Neuronal stem cell (in vitro differentiated cells): ENCODE results near the gene TMTC2.

Source experiments
- DNase-seq: peaks from one replicate; pipeline ENCODE4 v3.0.0-alpha.2; 2013; ENCODE audit warnings: low spot score
- H2AFZ ChIP-seq: one replicate; pipeline ENCODE4 v1.6.1; 2013; ENCODE audit warnings: mild to moderate bottlenecking, low read length, inconsistent platforms
- H2AK5ac ChIP-seq: 2 replicates; pipeline ENCODE4 v1.6.1; 2013; ENCODE audit warnings: low read depth, mild to moderate bottlenecking, inconsistent platforms, low read length, moderate library complexity, mixed read lengths
- H2BK120ac ChIP-seq: 2 replicates; pipeline ENCODE4 v1.6.1; 2013; ENCODE audit warnings: low read depth, mild to moderate bottlenecking, inconsistent platforms, low read length, moderate library complexity, mixed read lengths
- H2BK12ac ChIP-seq: one replicate; pipeline ENCODE4 v1.6.1; 2013; ENCODE audit warnings: low read length, inconsistent platforms
- H2BK15ac ChIP-seq: 2 replicates; pipeline ENCODE4 v1.6.1; 2013; ENCODE audit warnings: mild to moderate bottlenecking, low read length, inconsistent platforms, mixed read lengths
- H2BK5ac ChIP-seq: one replicate; pipeline ENCODE4 v1.6.1; 2013; ENCODE audit warnings: inconsistent platforms, mild to moderate bottlenecking, low read length, moderate library complexity
- H3K14ac ChIP-seq: one replicate; pipeline ENCODE4 v1.6.1; 2013; ENCODE audit warnings: low read length, inconsistent platforms
- H3K18ac ChIP-seq: 2 replicates; pipeline ENCODE4 v1.6.1; 2013; ENCODE audit warnings: low read length, inconsistent platforms
- H3K23ac ChIP-seq: 2 replicates; pipeline ENCODE4 v1.6.1; 2013; ENCODE audit warnings: low read depth, mild to moderate bottlenecking, mixed read lengths, low read length, inconsistent platforms; ENCODE audit not compliant: poor library complexity
- H3K27ac ChIP-seq: replicated peaks from 3 replicates; pipeline ENCODE4 v1.5.1; 2013; ENCODE audit warnings: low read length, inconsistent platforms
- H3K27me3 ChIP-seq, 3 experiments: 2 replicates each; pipeline ENCODE4 v1.6.1; 2013; ENCODE audit warnings: low read length in 3 of 3, mild to moderate bottlenecking in 2 of 3, inconsistent platforms in 1 of 3, low read depth in 1 of 3, mixed read lengths in 1 of 3, moderate library complexity in 1 of 3; ENCODE audit not compliant: control insufficient read depth in 3 of 3, insufficient read depth in 3 of 3
- H3K36me3 ChIP-seq, 2 donors: replicated peaks in 1 of 2; 2 replicates each; pipeline ENCODE4 v1.6.1; 2013; ENCODE audit warnings: low read length in 2 of 2; ENCODE audit not compliant: control insufficient read depth in 2 of 2, insufficient read depth in 2 of 2
- H3K4ac ChIP-seq: 2 replicates; pipeline ENCODE4 v1.6.1; 2013; ENCODE audit warnings: inconsistent platforms, mild to moderate bottlenecking, low read length, moderate library complexity
- H3K4me1 ChIP-seq, 2 donors: 1 replicate in 1 of 2; 2 replicates in 1 of 2; pipeline ENCODE4 v1.6.1; 2013; ENCODE audit warnings: low read length in 2 of 2, low read depth in 1 of 2; ENCODE audit not compliant: control insufficient read depth in 2 of 2, insufficient read depth in 1 of 2
- H3K4me2 ChIP-seq: one replicate; pipeline ENCODE4 v1.6.1; 2013; ENCODE audit warnings: mild to moderate bottlenecking, low read length, inconsistent platforms; ENCODE audit not compliant: insufficient read depth, poor library complexity, severe bottlenecking
- H3K4me3 ChIP-seq, 2 donors: 2 replicates each; pipeline ENCODE4 v1.5.1; 2013; ENCODE audit warnings: low read length in 2 of 2, mild to moderate bottlenecking in 2 of 2, inconsistent platforms in 1 of 2, moderate library complexity in 1 of 2
- H3K79me1 ChIP-seq: one replicate; pipeline ENCODE4 v1.6.1; 2013; ENCODE audit warnings: low read depth, mild to moderate bottlenecking, inconsistent platforms, low read length, moderate library complexity
- H3K9ac ChIP-seq: one replicate; pipeline ENCODE4 v1.6.1; 2013; ENCODE audit warnings: mild to moderate bottlenecking, low read depth, low read length, inconsistent platforms; ENCODE audit not compliant: poor library complexity
- H3K9me3 ChIP-seq, 2 donors: replicated peaks in 1 of 2; 2 replicates each; pipeline versions ENCODE3 to v1.6.1; 2013; ENCODE audit warnings: low read length in 2 of 2, mild to moderate bottlenecking in 2 of 2, inconsistent platforms in 1 of 2, low read depth in 1 of 2, mixed read lengths in 1 of 2, moderate library complexity in 1 of 2; ENCODE audit not compliant: control insufficient read depth in 2 of 2, insufficient read depth in 1 of 2
- H4K8ac ChIP-seq: one replicate; pipeline ENCODE4 v1.6.1; 2013; ENCODE audit warnings: low read depth, mild to moderate bottlenecking, inconsistent platforms, low read length, moderate library complexity
- H4K91ac ChIP-seq: one replicate; pipeline ENCODE4 v1.6.1; 2013; ENCODE audit warnings: low read length, low read depth, mild to moderate bottlenecking, inconsistent platforms; ENCODE audit not compliant: poor library complexity
- WGBS, 2 donors: extraction: QIAGEN DNeasy Blood & Tissue Kit; methylation state at CpG; one replicate each; pipeline ENCODE4 v1.1.7; 2013; ENCODE audit warnings: missing lambda C conversion rate in 2 of 2, mixed read lengths in 1 of 2; ENCODE audit not compliant: insufficient read length in 2 of 2, insufficient replicate concordance in 1 of 2; ENCODE audit errors: extremely low coverage in 2 of 2; 5-methylcytosine and 5-hydroxymethylcytosine counted together

TMTC2 gene

DNA sequence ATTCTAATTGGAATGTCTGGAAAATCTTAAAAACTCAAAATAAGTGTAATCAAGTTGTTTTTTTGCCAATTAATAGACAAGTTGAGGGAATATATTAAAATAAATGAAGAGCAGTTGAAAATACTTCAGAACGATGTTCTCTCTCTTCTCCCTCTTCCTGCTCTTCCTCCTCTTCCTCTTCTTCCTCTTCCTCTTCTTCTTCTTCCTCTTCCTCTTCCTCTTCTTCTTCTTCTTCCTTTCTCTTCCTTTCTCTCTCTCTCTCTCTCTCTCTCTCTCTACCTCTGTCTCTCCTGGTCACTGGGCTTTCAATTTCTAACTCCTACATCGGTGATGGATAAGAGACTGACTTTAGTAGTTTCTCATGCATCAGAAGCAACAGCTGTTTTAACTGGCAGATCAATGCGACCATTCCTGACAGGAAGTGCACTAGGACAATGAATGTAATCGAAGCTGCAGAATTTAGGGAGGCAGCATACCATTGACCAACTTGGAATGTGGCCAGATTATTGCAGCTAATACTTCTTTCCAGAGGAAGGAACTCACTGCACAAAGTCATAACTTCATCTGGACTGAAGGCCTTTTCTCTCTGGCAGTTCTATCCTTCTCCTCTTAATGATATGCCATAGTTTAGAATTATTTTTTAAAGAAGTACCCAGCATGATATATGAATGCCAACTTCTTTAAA is 13.8 kb upstream of the TMTC2 start:
- DNase-seq = no peak
- H3K23ac ChIP-seq = no peak overlapping the region
- no peak overlapping the region for H3K27ac ChIP-seq
- H2BK12ac ChIP-seq = no peak overlapping the region
- H3K36me3 ChIP-seq = no peaks in the 10 kb centered on the region
- H3K4ac ChIP-seq = no peak overlapping the region
- no peaks in the 10 kb centered on the region for H3K27me3 ChIP-seq
- peaks cover 0 to 2% of the 10 kb centered on the region in 2 donors for H3K4me1 ChIP-seq
- no peak overlapping the region for H2BK15ac ChIP-seq
- H2BK5ac ChIP-seq = no peak overlapping the region
- H3K79me1 ChIP-seq = no peaks in the 10 kb centered on the region
- no peak overlapping the region for H2AK5ac ChIP-seq
- H3K4me3 ChIP-seq = no peak overlapping the region
- no peak overlapping the region for H3K14ac ChIP-seq
- no peak overlapping the region for H3K18ac ChIP-seq
- no peak overlapping the region for H4K8ac ChIP-seq
- no CpG with 5 or more reads among the region's 4 CpGs for WGBS, 2 donors
- H2BK120ac ChIP-seq = no peak overlapping the region
- H3K4me2 ChIP-seq = no peak overlapping the region
- no peak overlapping the region for H4K91ac ChIP-seq
- no peak overlapping the region for H3K9ac ChIP-seq
- H3K9me3 ChIP-seq = no peaks in the 10 kb centered on the region
- H2AFZ ChIP-seq = peak overlapping the region; percentile 47

GRCh38 chr12:82673698-82674097 is 13.0 kb upstream of the TMTC2 start:
- Histone ChIP-seq H2BK12ac (no peak overlapping the region), H3K9ac (no peak overlapping the region), H4K8ac (no peak overlapping the region), H2BK15ac (no peak overlapping the region), H3K4me3 (no peak overlapping the region), H3K14ac (no peak overlapping the region), H3K4me1 (peaks cover 0 to 2% of the 10 kb centered on the region in 2 donors), H3K23ac (no peak overlapping the region), H3K36me3 (no peaks in the 10 kb centered on the region), H3K4me2 (no peak overlapping the region), H2BK5ac (no peak overlapping the region), H3K9me3 (no peaks in the 10 kb centered on the region), H3K4ac (no peak overlapping the region), H3K27ac (no peak overlapping the region), H2AK5ac (no peak overlapping the region), H4K91ac (no peak overlapping the region), H2AFZ (no peak overlapping the region), H3K79me1 (no peaks in the 10 kb centered on the region), H2BK120ac (no peak overlapping the region), H3K18ac (no peak overlapping the region), H3K27me3 (no peaks in the 10 kb centered on the region)
- no peak for DNase-seq
- WGBS, 2 donors = no CpG with 5 or more reads among the region's 1 CpG

DNA sequence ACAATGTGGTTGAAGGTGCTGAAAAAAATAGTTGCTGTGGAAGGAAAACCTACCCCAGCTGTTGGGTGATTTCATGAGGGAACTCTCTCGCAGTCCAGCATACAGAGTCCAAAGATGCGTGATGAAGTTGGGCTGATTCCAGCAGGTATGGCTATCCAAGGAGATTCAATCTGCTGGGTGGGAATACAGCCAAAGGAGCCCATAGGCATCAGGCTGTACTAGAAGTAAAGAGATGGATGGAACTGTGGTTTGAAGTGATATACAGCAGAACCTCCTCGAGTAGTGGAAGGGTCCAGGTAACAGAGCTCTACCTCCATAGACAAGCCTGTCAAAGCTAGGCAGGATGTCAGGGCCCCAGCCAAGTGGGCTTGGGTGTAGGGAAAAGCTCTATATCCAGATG is 11.5 kb upstream of the TMTC2 start:
- Histone ChIP-seq H3K4me1 (peaks cover 0 to 2% of the 10 kb centered on the region in 2 donors), H4K8ac (no peak overlapping the region), H3K9me3 (no peaks in the 10 kb centered on the region), H3K27me3 (no peaks in the 10 kb centered on the region), H3K14ac (no peak overlapping the region), H3K18ac (no peak overlapping the region), H2BK5ac (no peak overlapping the region), H3K9ac (no peak overlapping the region), H3K79me1 (no peaks in the 10 kb centered on the region), H3K27ac (no peak overlapping the region), H2AK5ac (no peak overlapping the region), H3K36me3 (no peaks in the 10 kb centered on the region), H2AFZ (no peak overlapping the region), H2BK15ac (no peak overlapping the region), H3K4me3 (no peak overlapping the region), H4K91ac (no peak overlapping the region), H3K4me2 (no peak overlapping the region), H2BK12ac (no peak overlapping the region), H2BK120ac (no peak overlapping the region), H3K23ac (no peak overlapping the region), H3K4ac (no peak overlapping the region)
- no CpG with 5 or more reads among the region's 3 CpGs for WGBS, 2 donors
- no peak for DNase-seq

GRCh38 chr12:82682326-82682725 is 4.4 kb upstream of the TMTC2 start:
- Histone ChIP-seq H2BK15ac (no peak overlapping the region), H3K4me2 (no peak overlapping the region), H3K4me3 (no peak overlapping the region), H2AFZ (peak overlapping the region; percentile 46), H3K36me3 (no peaks in the 10 kb centered on the region), H3K9me3 (no peaks in the 10 kb centered on the region), H2BK120ac (no peak overlapping the region), H3K27me3 (no peaks in the 10 kb centered on the region), H2BK5ac (no peak overlapping the region), H4K8ac (no peak overlapping the region), H3K18ac (no peak overlapping the region), H3K9ac (no peak overlapping the region), H3K4ac (no peak overlapping the region), H3K23ac (no peak overlapping the region), H3K27ac (no peak overlapping the region), H3K4me1 (no peaks in the 10 kb centered on the region), H3K14ac (no peak overlapping the region), H3K79me1 (peaks cover under 1% of the 10 kb centered on the region), H4K91ac (no peak overlapping the region), H2AK5ac (no peak overlapping the region), H2BK12ac (no peak overlapping the region)
- DNase-seq = no peak
- no CpG with 5 or more reads among the region's 1 CpG for WGBS, 2 donors
